ENCODE data around the gene HSP90AA1. TPM values are rescaled to one million over a fixed set of nuclear protein-coding genes. Genes with fewer than 3 reads are reported as not detected.

HSP90AA1 gene
- total RNA-seq, 1 experiment from 2014 or later, result 671 TPM

DNA sequence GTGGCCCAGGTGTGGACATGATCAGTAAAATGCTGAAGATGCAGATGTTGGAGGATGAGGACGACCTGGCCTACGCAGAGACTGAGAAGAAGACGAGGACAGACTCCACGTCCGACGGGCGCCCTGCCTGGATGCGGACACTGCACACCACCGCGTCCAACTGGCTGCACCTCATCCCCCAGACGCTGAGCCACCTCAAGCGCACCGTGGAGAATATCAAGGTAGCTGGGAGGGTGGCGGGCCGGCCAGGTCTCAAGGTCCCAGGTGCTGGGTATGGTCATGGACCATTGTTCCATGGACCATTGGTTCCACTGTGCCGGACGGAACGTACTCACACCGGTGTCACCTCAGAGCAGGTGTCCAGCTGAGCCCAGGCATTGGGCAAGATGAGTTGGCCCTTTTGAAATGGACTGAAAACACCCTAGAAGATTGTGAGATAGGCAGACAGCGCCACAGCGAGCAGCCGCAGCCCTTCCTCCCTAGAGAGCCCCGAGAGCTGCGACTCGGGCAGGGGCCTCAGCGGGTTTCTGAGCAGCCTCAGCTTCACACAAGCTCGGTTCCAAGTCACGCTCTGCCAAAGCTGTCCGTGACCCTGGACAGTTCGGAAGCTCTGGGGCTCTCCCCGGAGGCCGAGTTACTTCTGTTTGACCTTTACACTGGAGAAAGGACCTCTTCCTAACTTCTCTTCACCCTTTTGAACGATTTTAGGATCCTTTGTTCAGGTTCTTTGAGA is 38.9 kb downstream of the HSP90AA1 start:
- Histone ChIP-seq H3K9me2 (replicated peaks; ENCODE audit: low read length) (no peaks in the 10 kb centered on the region), H3K4me2 (ENCODE audit: low read length) (no peak overlapping the region), H3K36me3 (ENCODE audit: low read depth, low read length) (peaks cover 81% of the 10 kb centered on the region), H3K4me3 (ENCODE audit: low read length) (no peak overlapping the region), H3F3A (ENCODE audit: low read length, unreplicated experiment) (peaks cover 9% of the 10 kb centered on the region), H3K27ac (ENCODE audit: low read length) (no peak overlapping the region), H3K4me1 (ENCODE audit: insufficient read depth, low read length) (no peaks in the 10 kb centered on the region), H3K9ac (ENCODE audit: low read length) (no peak overlapping the region), H4K20me1 (ENCODE audit: low read length) (no peaks in the 10 kb centered on the region), H3K9me3 (ENCODE audit: low read length) (no peaks in the 10 kb centered on the region), H2AFZ (ENCODE audit: low read length) (no peak overlapping the region), H3K27me3 (ENCODE audit: low read length) (no peaks in the 10 kb centered on the region), H3K79me2 (ENCODE audit: low read length) (no peaks in the 10 kb centered on the region)
- BruUV-seq (replicated peaks), result no TSS peak
- intact Hi-C loops (cut with micrococcal nuclease), result no loop called here
- DNase-seq (no peak), ATAC-seq (no peak)
- TF ChIP-seq EZH2phosphoT487 (IDR thresholded peaks at IDR 0.05; ENCODE audit: borderline replicate concordance, low read length), result no peak
- TF ChIP-seq EZH2 (IDR thresholded peaks at IDR 0.05; ENCODE audit: low read length, unreplicated experiment), result no peak
- TF ChIP-seq, protein P1, sequence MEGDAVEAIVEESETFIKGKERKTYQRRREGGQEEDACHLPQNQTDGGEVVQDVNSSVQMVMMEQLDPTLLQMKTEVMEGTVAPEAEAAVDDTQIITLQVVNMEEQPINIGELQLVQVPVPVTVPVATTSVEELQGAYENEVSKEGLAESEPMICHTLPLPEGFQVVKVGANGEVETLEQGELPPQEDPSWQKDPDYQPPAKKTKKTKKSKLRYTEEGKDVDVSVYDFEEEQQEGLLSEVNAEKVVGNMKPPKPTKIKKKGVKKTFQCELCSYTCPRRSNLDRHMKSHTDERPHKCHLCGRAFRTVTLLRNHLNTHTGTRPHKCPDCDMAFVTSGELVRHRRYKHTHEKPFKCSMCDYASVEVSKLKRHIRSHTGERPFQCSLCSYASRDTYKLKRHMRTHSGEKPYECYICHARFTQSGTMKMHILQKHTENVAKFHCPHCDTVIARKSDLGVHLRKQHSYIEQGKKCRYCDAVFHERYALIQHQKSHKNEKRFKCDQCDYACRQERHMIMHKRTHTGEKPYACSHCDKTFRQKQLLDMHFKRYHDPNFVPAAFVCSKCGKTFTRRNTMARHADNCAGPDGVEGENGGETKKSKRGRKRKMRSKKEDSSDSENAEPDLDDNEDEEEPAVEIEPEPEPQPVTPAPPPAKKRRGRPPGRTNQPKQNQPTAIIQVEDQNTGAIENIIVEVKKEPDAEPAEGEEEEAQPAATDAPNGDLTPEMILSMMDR (conservative IDR thresholded peaks at IDR 0.05; ENCODE audit: low read depth, low read length), result no peak
- CTCF ChIA-PET, result no interaction called here
- POLR2A ChIA-PET (ENCODE audit: unreplicated experiment), result no interaction called here

DNA sequence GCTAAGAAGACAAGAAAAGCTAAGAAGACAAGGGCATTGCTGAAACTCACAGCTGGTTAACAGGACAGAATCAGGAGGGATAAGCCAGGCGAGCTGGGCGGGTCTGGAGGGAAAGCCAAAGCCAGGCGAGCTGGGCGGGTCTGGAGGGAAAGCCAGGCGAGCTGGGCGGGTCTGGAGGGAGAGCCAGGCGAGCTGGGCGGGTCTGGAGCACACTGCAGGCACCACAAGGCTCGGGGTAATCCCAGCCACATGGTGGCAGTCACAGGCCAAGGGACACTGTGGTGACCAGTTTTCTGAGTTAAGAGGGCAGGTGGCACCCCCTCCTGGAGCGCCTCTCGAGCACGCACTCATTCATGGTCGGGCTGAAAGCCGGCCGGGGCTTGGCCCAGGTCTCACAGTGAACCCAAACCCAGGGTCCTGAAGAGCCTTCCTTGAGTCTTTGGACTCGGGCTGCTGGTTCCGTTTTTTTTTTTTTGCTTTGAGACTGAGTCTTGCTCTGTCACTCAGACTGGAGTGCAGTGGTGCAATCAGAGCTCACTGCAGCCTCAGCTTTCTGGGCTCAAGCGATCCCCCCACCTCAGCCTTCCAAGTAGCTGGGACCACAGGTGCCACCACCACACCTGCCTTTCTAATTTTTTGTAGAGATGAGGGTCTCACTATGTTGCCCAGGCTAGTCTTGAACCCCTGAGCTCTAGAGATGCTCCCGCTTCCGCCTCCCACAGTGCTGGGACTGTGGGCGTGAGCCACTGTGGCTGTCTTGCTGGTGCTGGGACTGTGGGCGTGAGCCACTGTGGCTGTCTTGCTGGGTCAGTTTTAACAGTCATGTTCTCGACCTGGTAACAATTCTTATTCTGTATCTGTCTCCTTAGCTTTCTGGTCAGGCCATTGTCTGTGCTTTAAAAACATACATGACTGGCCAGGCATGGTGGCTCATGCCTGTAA is 40.2 kb downstream of the HSP90AA1 start:
- ChIA-PET CTCF (interaction anchor here (0.6 to 1.0 kb wide), 6 partner anchors 12 to 316 kb away, joined by 3 to 17 read pairs (median 4); partner anchors contain the start of gene TECPR2), POLR2A (ENCODE audit: unreplicated experiment) (interaction anchor here (0.6 to 0.7 kb wide), 2 partner anchors 34 to 141 kb away, joined by 3 to 7 read pairs; no protein-coding TSS in a partner anchor)
- TF ChIP-seq, protein P1 (conservative IDR thresholded peaks at IDR 0.05; ENCODE audit: low read depth, low read length), result peak; percentile 63
- no peak for TF ChIP-seq EZH2phosphoT487 (IDR thresholded peaks at IDR 0.05; ENCODE audit: borderline replicate concordance, low read length)
- no TSS peak for BruUV-seq (replicated peaks)
- Histone ChIP-seq H3K79me2 (ENCODE audit: low read length) (no peaks in the 10 kb centered on the region), H2AFZ (ENCODE audit: low read length) (no peak overlapping the region), H3K36me3 (ENCODE audit: low read depth, low read length) (peaks cover 82% of the 10 kb centered on the region), H3K27ac (ENCODE audit: low read length) (no peak overlapping the region), H4K20me1 (ENCODE audit: low read length) (no peaks in the 10 kb centered on the region), H3K27me3 (ENCODE audit: low read length) (no peaks in the 10 kb centered on the region), H3K9ac (ENCODE audit: low read length) (no peak overlapping the region), H3K9me3 (ENCODE audit: low read length) (no peaks in the 10 kb centered on the region), H3F3A (ENCODE audit: low read length, unreplicated experiment) (peaks cover 9% of the 10 kb centered on the region), H3K4me3 (ENCODE audit: low read length) (no peak overlapping the region), H3K9me2 (replicated peaks; ENCODE audit: low read length) (no peaks in the 10 kb centered on the region), H3K4me2 (ENCODE audit: low read length) (no peak overlapping the region), H3K4me1 (ENCODE audit: insufficient read depth, low read length) (no peaks in the 10 kb centered on the region)
- DNase-seq, result peak; percentile 71
- intact Hi-C loops (cut with micrococcal nuclease), result loop anchor here (1.0 kb wide), 2 partner anchors 50 to 85 kb away; no protein-coding TSS in a partner anchor
- peak; percentile 95 for ATAC-seq
